ENCODE measurements around the gene DIO1. TPM values are rescaled to one million over a fixed set of nuclear protein-coding genes. Genes with fewer than 3 reads are reported as not detected.

The DIO1 gene
- total and polyA plus RNA-seq, 8 donors = not detected

DNA sequence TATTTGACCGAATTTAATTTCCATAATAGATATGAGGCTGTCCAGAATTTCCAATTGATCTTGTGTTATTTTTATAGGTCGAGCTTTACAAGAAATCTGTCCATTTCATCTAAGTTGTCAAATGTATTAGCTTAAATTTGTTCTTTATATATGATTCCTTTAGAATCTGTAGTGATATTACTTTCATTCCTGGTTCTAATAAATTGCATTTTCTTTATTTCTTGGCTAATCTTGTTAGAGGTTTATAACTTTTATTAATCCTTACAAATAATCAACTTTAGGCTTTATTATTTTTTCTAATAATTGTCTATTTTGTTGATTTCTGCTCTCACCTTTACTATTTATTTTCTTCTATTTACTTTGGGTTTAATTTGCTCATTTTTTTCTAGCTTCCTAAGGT is 37.5 kb downstream of the DIO1 start:
- TF ChIP-seq POLR2AphosphoS5 (IDR thresholded peaks at IDR 0.05) (no peak), EP300 (IDR thresholded peaks at IDR 0.05) (no peak), POLR2A (IDR thresholded peaks at IDR 0.05) (no peak)
- TF ChIP-seq, protein P1, sequence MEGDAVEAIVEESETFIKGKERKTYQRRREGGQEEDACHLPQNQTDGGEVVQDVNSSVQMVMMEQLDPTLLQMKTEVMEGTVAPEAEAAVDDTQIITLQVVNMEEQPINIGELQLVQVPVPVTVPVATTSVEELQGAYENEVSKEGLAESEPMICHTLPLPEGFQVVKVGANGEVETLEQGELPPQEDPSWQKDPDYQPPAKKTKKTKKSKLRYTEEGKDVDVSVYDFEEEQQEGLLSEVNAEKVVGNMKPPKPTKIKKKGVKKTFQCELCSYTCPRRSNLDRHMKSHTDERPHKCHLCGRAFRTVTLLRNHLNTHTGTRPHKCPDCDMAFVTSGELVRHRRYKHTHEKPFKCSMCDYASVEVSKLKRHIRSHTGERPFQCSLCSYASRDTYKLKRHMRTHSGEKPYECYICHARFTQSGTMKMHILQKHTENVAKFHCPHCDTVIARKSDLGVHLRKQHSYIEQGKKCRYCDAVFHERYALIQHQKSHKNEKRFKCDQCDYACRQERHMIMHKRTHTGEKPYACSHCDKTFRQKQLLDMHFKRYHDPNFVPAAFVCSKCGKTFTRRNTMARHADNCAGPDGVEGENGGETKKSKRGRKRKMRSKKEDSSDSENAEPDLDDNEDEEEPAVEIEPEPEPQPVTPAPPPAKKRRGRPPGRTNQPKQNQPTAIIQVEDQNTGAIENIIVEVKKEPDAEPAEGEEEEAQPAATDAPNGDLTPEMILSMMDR (IDR thresholded peaks at IDR 0.05) = no peak
- intact Hi-C loops (cut with DNase I; ENCODE audit: low total_unique reads) = no loop called here
- H3K4me1 ChIP-seq = no peaks in the 10 kb centered on the region
- H3K4me3 ChIP-seq = no peak overlapping the region
- no peaks in the 10 kb centered on the region for H3K27me3 ChIP-seq
- peaks cover 0 to 12% (median 0%) of the 10 kb centered on the region in 4 donors for H3K9me3 ChIP-seq
- peaks cover 0 to 58% (median 38%) of the 10 kb centered on the region in 4 donors for H3K36me3 ChIP-seq
- WGBS, 5 donors = 94 to 99% (median 97%) methylated on average over 2 of the region's 2 CpGs
- DNase-seq = no peak
- H3K27ac ChIP-seq = no peak overlapping the region

DNA sequence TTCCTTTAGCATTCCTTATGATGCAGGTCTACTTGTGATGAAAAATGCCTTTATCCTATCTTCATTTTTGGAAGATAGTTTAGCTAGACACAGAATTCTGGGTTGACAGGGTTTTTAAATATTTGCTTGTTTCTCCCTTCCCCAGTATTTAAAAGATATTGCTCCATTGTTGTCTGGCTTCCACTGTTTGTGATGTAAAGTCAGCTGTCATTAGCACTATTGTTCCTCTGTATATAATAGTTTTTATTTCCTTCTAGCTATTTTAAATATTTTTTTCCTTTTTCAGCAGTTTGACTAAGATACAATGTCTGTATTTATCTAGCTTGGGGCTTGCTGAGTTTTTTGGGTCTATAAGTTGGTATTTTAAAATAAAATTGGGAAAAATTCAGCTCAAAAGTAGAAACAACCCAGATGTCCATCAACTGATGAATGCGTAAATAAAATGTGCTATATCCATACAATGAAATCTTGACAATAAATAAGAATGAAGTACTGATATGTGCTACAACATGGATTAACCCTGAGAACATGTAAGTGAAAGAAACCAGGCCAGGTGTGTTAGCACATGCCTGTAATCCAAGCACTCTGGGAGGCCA is 40.3 kb downstream of the DIO1 start:
- intact Hi-C loops (cut with DNase I; ENCODE audit: low total_unique reads) = no loop called here
- DNase-seq = no peak
- no peak overlapping the region for H3K4me3 ChIP-seq
- H3K27me3 ChIP-seq = no peaks in the 10 kb centered on the region
- peaks cover 0 to 12% (median 0%) of the 10 kb centered on the region in 4 donors for H3K9me3 ChIP-seq
- 97 to 100% (median 100%) methylated on average over 1 of the region's 1 CpG for WGBS, 5 donors
- TF ChIP-seq EP300 (IDR thresholded peaks at IDR 0.05) (no peak), POLR2AphosphoS5 (IDR thresholded peaks at IDR 0.05) (no peak), POLR2A (IDR thresholded peaks at IDR 0.05) (no peak)
- TF ChIP-seq, protein P1 (IDR thresholded peaks at IDR 0.05) = no peak
- H3K4me1 ChIP-seq = peaks cover 0 to 23% (median 0%) of the 10 kb centered on the region in 4 donors
- no peak overlapping the region for H3K27ac ChIP-seq
- H3K36me3 ChIP-seq = peaks cover 0 to 40% (median 14%) of the 10 kb centered on the region in 4 donors

DNA sequence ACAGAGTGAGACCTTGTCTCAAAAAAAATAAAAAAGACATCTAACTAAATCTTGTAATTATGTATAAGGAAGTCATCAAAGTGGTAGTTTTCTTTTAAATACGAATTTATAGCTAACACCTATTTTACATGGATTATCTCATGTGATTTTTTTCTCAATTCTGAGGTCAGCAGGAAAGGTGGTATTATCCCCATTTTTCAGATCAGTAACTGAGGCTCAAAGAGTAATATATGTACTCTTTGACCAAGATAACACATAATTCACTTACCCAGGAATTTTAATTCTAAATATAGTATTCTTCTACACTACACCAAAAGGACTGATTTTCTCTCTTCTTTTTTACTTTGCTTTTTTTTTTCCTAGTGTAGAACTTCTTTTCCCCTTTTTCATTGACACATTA is 42.4 kb downstream of the DIO1 start:
- Histone ChIP-seq H3K9me3 (peaks cover 0 to 12% (median 0%) of the 10 kb centered on the region in 4 donors), H3K27ac (no peak overlapping the region), H3K27me3 (no peaks in the 10 kb centered on the region), H3K36me3 (peaks cover 0 to 28% (median 9%) of the 10 kb centered on the region in 4 donors), H3K4me1 (peaks cover 0 to 39% (median 2%) of the 10 kb centered on the region in 4 donors), H3K4me3 (no peak overlapping the region)
- TF ChIP-seq EP300 (IDR thresholded peaks at IDR 0.05) (no peak), POLR2AphosphoS5 (IDR thresholded peaks at IDR 0.05) (no peak), POLR2A (IDR thresholded peaks at IDR 0.05) (no peak)
- TF ChIP-seq, protein P1 (IDR thresholded peaks at IDR 0.05) = no peak
- DNase-seq = no peak
- 93 to 97% (median 93%) methylated on average over 1 of the region's 1 CpG for WGBS, 5 donors
- intact Hi-C loops (cut with DNase I; ENCODE audit: low total_unique reads) = no loop called here

DNA sequence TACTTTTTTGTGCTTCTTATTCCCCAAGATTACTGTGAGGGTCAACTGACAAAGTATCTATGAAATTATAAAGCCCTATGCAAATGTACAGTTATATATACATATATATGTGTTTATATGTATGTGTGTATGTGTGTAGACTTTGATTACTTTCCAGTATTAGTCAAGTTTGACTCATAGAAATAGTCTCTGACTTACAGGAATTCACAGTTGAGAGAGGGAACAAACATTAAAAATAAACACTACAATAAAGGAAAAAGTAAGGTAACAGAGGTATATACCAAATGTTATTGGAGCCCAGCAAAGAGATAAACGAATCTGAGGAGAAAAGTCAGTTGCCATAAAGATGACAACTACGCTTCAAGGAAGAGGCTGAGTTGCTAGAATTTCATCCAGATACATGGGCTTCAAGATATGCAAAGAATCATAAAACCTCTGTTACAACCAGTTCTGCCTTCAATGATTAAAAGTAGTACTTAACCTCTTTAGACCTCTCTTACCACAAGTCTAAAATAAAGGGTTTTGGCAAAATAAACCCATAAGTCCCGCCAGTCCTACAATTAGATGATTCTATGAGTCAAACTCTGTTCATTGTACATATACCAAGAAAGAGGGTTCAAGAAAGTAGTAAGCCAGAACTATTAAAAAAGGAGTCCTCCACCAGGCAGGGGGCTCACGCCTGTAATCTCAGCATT is 44.3 kb downstream of the DIO1 start:
- Histone ChIP-seq H3K9me3 (peaks cover 0 to 12% (median 0%) of the 10 kb centered on the region in 4 donors), H3K27me3 (no peaks in the 10 kb centered on the region), H3K4me3 (no peak overlapping the region), H3K27ac (no peak overlapping the region), H3K4me1 (peaks cover 0 to 56% (median 14%) of the 10 kb centered on the region in 4 donors), H3K36me3 (peaks cover 0 to 25% (median 9%) of the 10 kb centered on the region in 4 donors)
- WGBS, 5 donors = 80 to 87% (median 83%) methylated on average over 4 of the region's 4 CpGs
- no peak for DNase-seq
- TF ChIP-seq, protein P1 (IDR thresholded peaks at IDR 0.05) = no peak
- TF ChIP-seq POLR2AphosphoS5 (IDR thresholded peaks at IDR 0.05) (no peak), EP300 (IDR thresholded peaks at IDR 0.05) (no peak), POLR2A (IDR thresholded peaks at IDR 0.05) (no peak)
- intact Hi-C loops (cut with DNase I; ENCODE audit: low total_unique reads) = no loop called here

Data from stomach (tissue), 9 donors.